K562 (cell line): ENCODE measurements around the gene KLHL24. TPM values are rescaled to one million over a fixed set of nuclear protein-coding genes. Genes with fewer than 3 reads are reported as not detected.

Experiments used
- ATAC-seq: fragments of 200-7000 bp; cut with Tn5 transposase; 3 replicates; pipeline ENCODE4 v1.9.1; 2020; ENCODE audit warnings: moderate library complexity
- BruUV-seq: library from RNA; stranded (reverse); fragments of 400-500 nt; replicated peaks from 2 replicates; lab custom pipeline; 2021; lab: Mats Ljungman, UMichigan
- CTCF ChIA-PET: fragments of 300-600 bp; formaldehyde crosslinking; extraction: SDS; loops from one replicate; lab custom pipeline; 2021; ENCODE audit warnings: low intra/inter-chr PET ratio; lab: Yijun Ruan, JAX
- POLR2A ChIA-PET: fragments of 300-600, 350-650 bp; sonication (Branson Sonifier 250); formaldehyde crosslinking; extraction: SDS; loops from one replicate; lab custom pipeline; 2021; ENCODE audit warnings: antibody characterized with exemption, inconsistent platforms; lab: Yijun Ruan, JAX
- DNase-seq, 4 experiments: peaks; one replicate each; pipeline versions ENCODE4 v3.0.0 to v3.0.0-alpha.2; 2011 to 2018; ENCODE audit warnings: low spot score in 3 of 4, mixed read lengths in 3 of 4; ENCODE audit errors: extremely low read depth in 1 of 4
- FAIRE-seq: peaks from 2 replicates; lab custom pipeline; 2011; peaks lifted over from hg19 to GRCh38; lab: Jason Lieb, UNC
- H2AFZ ChIP-seq: 2 replicates; pipeline ENCODE4 v1.6.0; 2011; ENCODE audit warnings: low read depth, low read length, control low read depth, inconsistent platforms
- H3K27ac ChIP-seq: fragments of 200-600 bp; 3 replicates; pipeline ENCODE4 v1.8.0; 2011; ENCODE audit warnings: low read depth, mild to moderate bottlenecking, control low read depth, inconsistent platforms, low read length, moderate library complexity, mixed read lengths; ENCODE audit errors: extremely low read depth
- H3K27me3 ChIP-seq, 2 experiments: fragments of 300-600 bp in 1 of 2; 2 replicates in 1 of 2; 3 replicates in 1 of 2; pipeline versions ENCODE4 v1.6.0 to v1.8.0; 2011; ENCODE audit warnings: inconsistent platforms in 2 of 2, low read length in 2 of 2, mild to moderate bottlenecking in 1 of 2, mixed read lengths in 1 of 2, moderate library complexity in 1 of 2; ENCODE audit not compliant: control insufficient read depth in 2 of 2, insufficient read depth in 2 of 2
- H3K36me3 ChIP-seq: fragments of 300-600 bp; 3 replicates; pipeline ENCODE4 v1.8.0; 2011; ENCODE audit warnings: mild to moderate bottlenecking, low read length, inconsistent platforms; ENCODE audit not compliant: control insufficient read depth, insufficient read depth
- H3K4me1 ChIP-seq, 2 experiments: fragments of 200-600 bp in 1 of 2; replicated peaks in 1 of 2; 2 replicates in 1 of 2; 3 replicates in 1 of 2; pipeline versions ENCODE4 v1.5.1 to v1.8.0; 2011; ENCODE audit warnings: inconsistent platforms in 2 of 2, low read length in 2 of 2, mild to moderate bottlenecking in 1 of 2, mixed read lengths in 1 of 2, moderate library complexity in 1 of 2; ENCODE audit not compliant: control insufficient read depth in 2 of 2, insufficient read depth in 2 of 2
- H3K4me2 ChIP-seq: 2 replicates; pipeline ENCODE4 v1.6.1; 2011; ENCODE audit warnings: low read length, control low read depth, inconsistent platforms, mixed read lengths; ENCODE audit not compliant: insufficient read depth
- H3K4me3 ChIP-seq: fragments of 200-600 bp; sonication (generic), shearing (Covaris generic); 2 replicates; pipeline ENCODE4 v1.5.1; 2016; ENCODE audit warnings: control low read depth, inconsistent platforms
- H3K79me2 ChIP-seq: fragments of 200-600 bp; 3 replicates; pipeline ENCODE4 v1.8.0; 2011; ENCODE audit warnings: low read length, inconsistent platforms; ENCODE audit not compliant: control insufficient read depth, insufficient read depth
- H3K9ac ChIP-seq, 2 experiments: 2 replicates each; pipeline versions ENCODE4 v1.6.0 to v1.6.1; 2011; ENCODE audit warnings: low read depth in 2 of 2, low read length in 2 of 2, control low read depth in 1 of 2, inconsistent platforms in 1 of 2, mild to moderate bottlenecking in 1 of 2, mixed read lengths in 1 of 2; ENCODE audit not compliant: insufficient read depth in 1 of 2
- H3K9me1 ChIP-seq: one replicate; pipeline ENCODE4 v1.6.0; 2011; ENCODE audit warnings: inconsistent platforms, mild to moderate bottlenecking, low read length, moderate library complexity; ENCODE audit not compliant: control insufficient read depth, insufficient read depth
- H3K9me3 ChIP-seq: replicated peaks from 2 replicates; pipeline ENCODE4 v1.5.1; 2011; ENCODE audit warnings: low read depth, low read length, inconsistent platforms; ENCODE audit not compliant: control insufficient read depth, insufficient read depth
- H4K20me1 ChIP-seq: replicated peaks from 2 replicates; pipeline ENCODE4 v1.6.1; 2011; ENCODE audit warnings: low read length, inconsistent platforms, mixed read lengths; ENCODE audit not compliant: control insufficient read depth, insufficient read depth
- CBFA2T2 ChIP-seq: fragments of 450-650 bp; conservative IDR thresholded peaks from 2 replicates; pipeline ENCODE4 v1.6.1; 2017; ENCODE audit warnings: mild to moderate bottlenecking
- GABPA ChIP-seq: fragments of 200-800 bp; sonication (Bioruptor generic); conservative IDR thresholded peaks from 2 replicates; pipeline ENCODE4 v1.6.1; 2016; ENCODE audit warnings: low read depth, missing genetic modification characterization, missing compliant biosample characterization
- HNRNPLL ChIP-seq: fragments of 200-400 bp; formaldehyde crosslinking; IDR thresholded peaks from 2 replicates; pipeline ENCODE4 v1.6.1; 2017; ENCODE audit warnings: low read length, low read depth, mild to moderate bottlenecking; ENCODE audit not compliant: poor library complexity, severe bottlenecking
- MBD2 ChIP-seq: sonication (generic); IDR thresholded peaks from 2 replicates; pipeline ENCODE4 v1.6.1; 2016; ENCODE audit warnings: low read depth, borderline replicate concordance
- NFE2 ChIP-seq: IDR thresholded peaks from 2 replicates; pipeline ENCODE4 v1.6.1; 2014; ENCODE audit warnings: antibody characterized with exemption, low read depth
- POLR2H ChIP-seq: IDR thresholded peaks from 2 replicates; pipeline ENCODE4 v1.6.1; 2016; ENCODE audit warnings: missing genetic modification characterization, low read depth, mild to moderate bottlenecking, control low read depth, missing compliant biosample characterization, moderate library complexity
- SREBF2 ChIP-seq: sonication (generic); formaldehyde crosslinking; IDR thresholded peaks from 2 replicates; pipeline ENCODE4 v1.4.0; 2020; ENCODE audit warnings: mild to moderate bottlenecking, missing genetic modification reagents
- SRSF7 ChIP-seq: fragments of 200-400 bp; formaldehyde crosslinking; optimal IDR thresholded peaks from 2 replicates; pipeline ENCODE3; 2017; ENCODE audit warnings: mild to moderate bottlenecking, low read depth, low read length
- ZNF175 ChIP-seq: fragments of 200-800 bp; sonication (Bioruptor generic); IDR thresholded peaks from 2 replicates; pipeline ENCODE4 v1.6.1; 2016; ENCODE audit warnings: low read depth, mild to moderate bottlenecking, missing genetic modification characterization, missing compliant biosample characterization
- WGBS: fragments of 100-300 bp; shearing (Covaris generic); methylation state at CpG from one replicate; pipeline ENCODE4 v1.1.6; 2016; ENCODE audit warnings: low coverage, mixed read lengths; ENCODE audit not compliant: insufficient coverage; ENCODE audit errors: missing lambda C conversion rate; 5-methylcytosine and 5-hydroxymethylcytosine counted together
- in situ Hi-C: fragments of 300-500 bp; cut with MboI; formaldehyde crosslinking; loops from 4 replicates; pipeline ENCODE4 v1.15.0; 2018; ENCODE audit warnings: inconsistent platforms, mixed read lengths
- intact Hi-C: fragments of 100-400 bp; cut with micrococcal nuclease; formaldehyde crosslinking; loops from 2 replicates; pipeline ENCODE4 v1.14.2; 2022
- polyA plus RNA-seq, 8 experiments: library from polyadenylated mRNA; depleted of rRNA in 4 of 8; stranded (reverse) in 5 of 8; unstranded in 3 of 8; fragments of >200 nt; fragmentation: Nextera tagmentation in 2 of 8; fragmentation: Illumina TruSeq in 1 of 8; extraction: Ambion mirVana in 2 of 8; extraction: Trizol in 1 of 8; gene quantifications; 2 replicates each; pipeline versions ENCODE4 v1.2.1 to v1.2.3, GENCODE V29; 2011 to 2014; ENCODE audit warnings: inconsistent platforms in 1 of 8, missing spikeins in 1 of 8
- total RNA-seq, 7 experiments: library from RNA; depleted of rRNA in 6 of 7; stranded (reverse); fragments of >200 nt in 6 of 7; fragmentation: Illumina TruSeq in 2 of 7; extraction: Trizol in 2 of 7; gene quantifications; 2 replicates each; pipeline versions ENCODE4 v1.2.1 to v1.2.3, GENCODE V29; 2011 to 2021; ENCODE audit warnings: low replicate concordance in 1 of 7
- TF ChIP-seq, protein P1 (sequence below), 2 experiments: fragments of 200-800 bp in 1 of 2; sonication (Bioruptor generic) in 1 of 2; sonication (generic) in 1 of 2; formaldehyde crosslinking in 1 of 2; IDR thresholded peaks in 1 of 2; conservative IDR thresholded peaks in 1 of 2; 2 replicates each; pipeline versions ENCODE4 v1.5.0 to v1.6.1; 2016 to 2020; ENCODE audit warnings: missing compliant biosample characterization in 1 of 2, missing genetic modification characterization in 1 of 2, missing genetic modification reagents in 1 of 2
- TF ChIP-seq, protein P2 (sequence below): fragments of 250-450 bp; sonication (Bioruptor Pico); IDR thresholded peaks from 2 replicates; pipeline ENCODE4 v1.5.0; 2022; ENCODE audit warnings: mild to moderate bottlenecking
- TF ChIP-seq, protein P3 (sequence below): fragments of 450-650 bp; formaldehyde crosslinking; IDR thresholded peaks from 2 replicates; pipeline ENCODE4 v1.4.0; 2020; ENCODE audit warnings: mild to moderate bottlenecking, moderate library complexity
- TF ChIP-seq, protein P4 (sequence below): fragments of 450-650 bp; IDR thresholded peaks from 2 replicates; pipeline ENCODE4 v1.6.1; 2017; ENCODE audit warnings: antibody characterized with exemption, mild to moderate bottlenecking

The KLHL24 gene
- total and polyA plus RNA-seq, 9 of the 15 experiments (the other 6 are each of a cell fraction or from before 2014, with no cell fraction given) = 3.3 to 21.2 (median 14.2) TPM

DNA sequence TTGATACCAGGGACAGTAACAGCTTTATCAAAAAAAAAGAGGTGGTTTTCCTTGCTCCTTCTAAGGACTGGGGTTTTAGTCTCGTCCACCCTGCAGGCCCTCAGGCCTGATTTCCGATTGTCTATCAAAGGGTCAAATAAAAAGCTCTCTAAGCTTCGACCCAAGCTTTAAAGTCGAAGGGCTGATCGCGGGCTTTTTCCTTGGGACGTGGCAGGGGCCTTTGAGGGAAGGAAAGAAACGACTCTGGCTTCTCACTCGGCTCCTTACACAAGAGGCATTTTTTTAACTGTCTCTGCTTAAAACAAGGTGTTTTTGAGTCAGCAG, 354 bp upstream of the KLHL24 start:
- ChIA-PET CTCF (no interaction called here), POLR2A (interaction anchor here (0.6 to 1.3 kb wide), 5 partner anchors 12 to 43 kb away, joined by 3 to 5 read pairs (median 3); no protein-coding TSS in a partner anchor)
- Histone ChIP-seq H3K79me2 (peaks cover 23% of the 10 kb centered on the region; the same call in 2 of the 3 replicates), H3K4me3 (peak overlapping the region; percentile 97), H3K36me3 (no peaks in the 10 kb centered on the region), H3K9ac (peak overlapping the region; percentile 74 to 91), H3K27ac (peak overlapping the region; percentile 94), H3K9me1 (no peaks in the 10 kb centered on the region), H4K20me1 (no peaks in the 10 kb centered on the region), H3K9me3 (no peaks in the 10 kb centered on the region), H3K27me3 (no peaks in the 10 kb centered on the region), H2AFZ (peak overlapping the region; percentile 97), H3K4me1 (peaks cover 8 to 18% of the 10 kb centered on the region in 2 experiments; a peak in 4 of 5 replicates), H3K4me2 (peak overlapping the region; percentile 89)
- TSS peak; percentile 58 for BruUV-seq
- in situ Hi-C loops = no loop called here
- peak; percentile 69 for FAIRE-seq
- no peak for ATAC-seq
- WGBS = 6% methylated on average over 9 of the region's 9 CpGs
- DNase-seq = no peak
- intact Hi-C loops = no loop called here
- TF ChIP-seq ZNF175 (CRISPR knock-in tag) (no peak), HNRNPLL (no peak), POLR2H (tag) (no peak), GABPA (tag) (no peak), SREBF2 (CRISPR knock-in tag) (no peak), MBD2 (no peak), NFE2 (no peak), CBFA2T2 (no peak), SRSF7 (no peak)
- TF ChIP-seq, protein P1, sequence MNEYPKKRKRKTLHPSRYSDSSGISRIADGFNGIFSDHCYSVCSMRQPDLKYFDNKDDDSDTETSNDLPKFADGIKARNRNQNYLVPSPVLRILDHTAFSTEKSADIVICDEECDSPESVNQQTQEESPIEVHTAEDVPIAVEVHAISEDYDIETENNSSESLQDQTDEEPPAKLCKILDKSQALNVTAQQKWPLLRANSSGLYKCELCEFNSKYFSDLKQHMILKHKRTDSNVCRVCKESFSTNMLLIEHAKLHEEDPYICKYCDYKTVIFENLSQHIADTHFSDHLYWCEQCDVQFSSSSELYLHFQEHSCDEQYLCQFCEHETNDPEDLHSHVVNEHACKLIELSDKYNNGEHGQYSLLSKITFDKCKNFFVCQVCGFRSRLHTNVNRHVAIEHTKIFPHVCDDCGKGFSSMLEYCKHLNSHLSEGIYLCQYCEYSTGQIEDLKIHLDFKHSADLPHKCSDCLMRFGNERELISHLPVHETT (CRISPR knock-in tag; conservative IDR thresholded peaks at IDR 0.05 in 1 of 2, IDR thresholded peaks at IDR 0.05 in 1 of 2) = peak in 1 of 2 experiments; percentile 82; a peak in 2 of 4 replicates
- TF ChIP-seq, protein P2, sequence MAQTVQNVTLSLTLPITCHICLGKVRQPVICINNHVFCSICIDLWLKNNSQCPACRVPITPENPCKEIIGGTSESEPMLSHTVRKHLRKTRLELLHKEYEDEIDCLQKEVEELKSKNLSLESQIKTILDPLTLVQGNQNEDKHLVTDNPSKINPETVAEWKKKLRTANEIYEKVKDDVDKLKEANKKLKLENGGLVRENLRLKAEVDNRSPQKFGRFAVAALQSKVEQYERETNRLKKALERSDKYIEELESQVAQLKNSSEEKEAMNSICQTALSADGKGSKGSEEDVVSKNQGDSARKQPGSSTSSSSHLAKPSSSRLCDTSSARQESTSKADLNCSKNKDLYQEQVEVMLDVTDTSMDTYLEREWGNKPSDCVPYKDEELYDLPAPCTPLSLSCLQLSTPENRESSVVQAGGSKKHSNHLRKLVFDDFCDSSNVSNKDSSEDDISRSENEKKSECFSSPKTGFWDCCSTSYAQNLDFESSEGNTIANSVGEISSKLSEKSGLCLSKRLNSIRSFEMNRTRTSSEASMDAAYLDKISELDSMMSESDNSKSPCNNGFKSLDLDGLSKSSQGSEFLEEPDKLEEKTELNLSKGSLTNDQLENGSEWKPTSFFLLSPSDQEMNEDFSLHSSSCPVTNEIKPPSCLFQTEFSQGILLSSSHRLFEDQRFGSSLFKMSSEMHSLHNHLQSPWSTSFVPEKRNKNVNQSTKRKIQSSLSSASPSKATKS (CRISPR knock-in tag) = no peak
- TF ChIP-seq, protein P3, sequence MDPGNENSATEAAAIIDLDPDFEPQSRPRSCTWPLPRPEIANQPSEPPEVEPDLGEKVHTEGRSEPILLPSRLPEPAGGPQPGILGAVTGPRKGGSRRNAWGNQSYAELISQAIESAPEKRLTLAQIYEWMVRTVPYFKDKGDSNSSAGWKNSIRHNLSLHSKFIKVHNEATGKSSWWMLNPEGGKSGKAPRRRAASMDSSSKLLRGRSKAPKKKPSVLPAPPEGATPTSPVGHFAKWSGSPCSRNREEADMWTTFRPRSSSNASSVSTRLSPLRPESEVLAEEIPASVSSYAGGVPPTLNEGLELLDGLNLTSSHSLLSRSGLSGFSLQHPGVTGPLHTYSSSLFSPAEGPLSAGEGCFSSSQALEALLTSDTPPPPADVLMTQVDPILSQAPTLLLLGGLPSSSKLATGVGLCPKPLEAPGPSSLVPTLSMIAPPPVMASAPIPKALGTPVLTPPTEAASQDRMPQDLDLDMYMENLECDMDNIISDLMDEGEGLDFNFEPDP (CRISPR knock-in tag) = no peak
- TF ChIP-seq, protein P4, sequence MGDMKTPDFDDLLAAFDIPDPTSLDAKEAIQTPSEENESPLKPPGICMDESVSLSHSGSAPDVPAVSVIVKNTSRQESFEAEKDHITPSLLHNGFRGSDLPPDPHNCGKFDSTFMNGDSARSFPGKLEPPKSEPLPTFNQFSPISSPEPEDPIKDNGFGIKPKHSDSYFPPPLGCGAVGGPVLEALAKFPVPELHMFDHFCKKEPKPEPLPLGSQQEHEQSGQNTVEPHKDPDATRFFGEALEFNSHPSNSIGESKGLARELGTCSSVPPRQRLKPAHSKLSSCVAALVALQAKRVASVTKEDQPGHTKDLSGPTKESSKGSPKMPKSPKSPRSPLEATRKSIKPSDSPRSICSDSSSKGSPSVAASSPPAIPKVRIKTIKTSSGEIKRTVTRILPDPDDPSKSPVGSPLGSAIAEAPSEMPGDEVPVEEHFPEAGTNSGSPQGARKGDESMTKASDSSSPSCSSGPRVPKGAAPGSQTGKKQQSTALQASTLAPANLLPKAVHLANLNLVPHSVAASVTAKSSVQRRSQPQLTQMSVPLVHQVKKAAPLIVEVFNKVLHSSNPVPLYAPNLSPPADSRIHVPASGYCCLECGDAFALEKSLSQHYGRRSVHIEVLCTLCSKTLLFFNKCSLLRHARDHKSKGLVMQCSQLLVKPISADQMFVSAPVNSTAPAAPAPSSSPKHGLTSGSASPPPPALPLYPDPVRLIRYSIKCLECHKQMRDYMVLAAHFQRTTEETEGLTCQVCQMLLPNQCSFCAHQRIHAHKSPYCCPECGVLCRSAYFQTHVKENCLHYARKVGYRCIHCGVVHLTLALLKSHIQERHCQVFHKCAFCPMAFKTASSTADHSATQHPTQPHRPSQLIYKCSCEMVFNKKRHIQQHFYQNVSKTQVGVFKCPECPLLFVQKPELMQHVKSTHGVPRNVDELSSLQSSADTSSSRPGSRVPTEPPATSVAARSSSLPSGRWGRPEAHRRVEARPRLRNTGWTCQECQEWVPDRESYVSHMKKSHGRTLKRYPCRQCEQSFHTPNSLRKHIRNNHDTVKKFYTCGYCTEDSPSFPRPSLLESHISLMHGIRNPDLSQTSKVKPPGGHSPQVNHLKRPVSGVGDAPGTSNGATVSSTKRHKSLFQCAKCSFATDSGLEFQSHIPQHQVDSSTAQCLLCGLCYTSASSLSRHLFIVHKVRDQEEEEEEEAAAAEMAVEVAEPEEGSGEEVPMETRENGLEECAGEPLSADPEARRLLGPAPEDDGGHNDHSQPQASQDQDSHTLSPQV = peak; percentile 69; the same call in 1 of the 2 replicates
